Fibroblast of skin of left quadriceps (primary cell): Measurements from ENCODE around the gene ZNF100.
"Not testable (repeated sequence)": the region's sequence is repeated elsewhere in the genome, so short reads cannot be mapped to it uniquely, and the experiment has no call there.

Source experiments
- DNase-seq, 2 experiments: peaks; one replicate each; pipeline ENCODE4 v3.0.0-alpha.2; 2013; ENCODE audit warnings: low read depth in 2 of 2

Gene ZNF100

GRCh38 chr19:21704320-21704719 lies 63.1 kb downstream of the ZNF100 start:
- DNase-seq: no peak

DNA sequence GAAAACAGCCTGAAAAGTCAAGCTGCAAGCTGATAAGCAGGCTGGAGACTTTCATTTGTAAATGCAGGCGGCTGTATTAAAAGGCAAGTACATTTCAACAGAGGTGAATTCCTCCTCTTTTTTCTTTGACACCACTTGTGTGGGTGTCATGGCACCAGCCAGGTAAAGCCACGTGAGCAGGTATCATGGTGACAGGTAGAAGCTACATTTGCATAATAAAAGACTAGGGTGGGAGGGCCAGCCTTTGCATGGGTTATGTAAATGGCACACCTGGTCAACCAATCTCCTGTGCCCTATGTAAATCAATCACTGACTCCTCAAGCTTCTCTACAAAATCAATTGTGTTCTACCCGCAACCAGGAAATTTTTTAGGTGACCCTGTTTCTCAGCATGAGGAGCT lies 68.2 kb downstream of the ZNF100 start:
- no peak for DNase-seq

- no peak for DNase-seq
These were observed 69.2 kb downstream of the ZNF100 start for GRCh38 chr19:21698215-21698614.

- DNase-seq: no peak
These were observed 69.7 kb downstream of the ZNF100 start for GRCh38 chr19:21697698-21698097.

DNA sequence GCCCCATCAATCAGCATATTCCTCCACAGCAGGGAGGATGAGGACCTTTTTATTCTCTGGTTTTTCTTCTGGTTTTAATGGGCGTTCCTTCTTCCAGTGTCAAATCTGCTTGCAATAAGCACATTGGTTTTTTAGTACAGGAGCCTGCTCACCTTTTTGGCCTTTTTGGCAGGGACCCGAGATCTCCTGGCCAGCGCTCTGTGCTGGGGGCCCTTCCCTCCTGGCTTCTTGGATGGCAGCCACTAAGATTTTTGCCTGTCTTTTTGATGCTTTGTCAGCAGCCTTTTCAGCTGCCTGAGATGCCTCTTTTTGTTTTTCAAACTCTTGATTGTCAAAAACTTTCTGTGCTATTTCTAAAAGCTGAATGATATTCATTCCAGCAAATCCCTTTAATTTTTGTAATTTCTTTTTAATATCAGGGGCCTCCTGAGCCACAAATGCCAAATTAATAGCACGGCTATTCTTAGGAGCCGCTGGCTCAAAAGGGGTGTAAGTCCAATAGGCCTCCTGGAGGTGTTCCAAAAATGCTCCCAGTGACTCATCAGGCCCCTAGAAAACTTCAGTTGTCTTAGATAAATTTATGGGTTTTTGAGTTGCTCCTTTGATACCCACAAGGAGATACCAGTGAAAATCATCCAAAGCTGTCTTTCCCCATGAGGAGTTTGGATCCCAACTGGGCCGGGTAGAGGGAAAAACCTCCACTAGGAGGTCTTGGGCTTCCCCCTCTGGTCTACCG lies 73.0 kb downstream of the ZNF100 start:
- DNase-seq: no peak

DNA sequence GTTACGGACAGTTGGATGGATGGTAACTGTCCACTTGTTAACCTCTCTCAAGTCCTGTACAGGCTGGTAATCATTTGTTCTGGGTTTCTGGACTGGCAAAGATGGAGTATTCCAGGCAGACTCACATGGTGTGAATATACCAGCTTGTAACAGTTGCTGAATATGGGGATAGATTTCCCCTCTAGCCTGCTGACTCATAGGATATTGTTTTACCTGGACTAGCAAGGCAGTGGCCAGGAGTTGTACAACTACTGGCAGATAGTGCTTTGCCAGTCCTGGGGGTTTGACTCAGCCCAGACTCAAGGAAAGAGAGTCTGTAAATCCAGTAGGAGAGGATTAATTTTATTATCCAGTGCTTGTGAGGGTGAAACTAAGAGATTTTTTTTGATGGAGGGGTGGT lies 74.0 kb downstream of the ZNF100 start:
- no peak for DNase-seq

GRCh38 chr19:21691661-21692060 lies 75.7 kb downstream of the ZNF100 start:
- no peak for DNase-seq

DNA sequence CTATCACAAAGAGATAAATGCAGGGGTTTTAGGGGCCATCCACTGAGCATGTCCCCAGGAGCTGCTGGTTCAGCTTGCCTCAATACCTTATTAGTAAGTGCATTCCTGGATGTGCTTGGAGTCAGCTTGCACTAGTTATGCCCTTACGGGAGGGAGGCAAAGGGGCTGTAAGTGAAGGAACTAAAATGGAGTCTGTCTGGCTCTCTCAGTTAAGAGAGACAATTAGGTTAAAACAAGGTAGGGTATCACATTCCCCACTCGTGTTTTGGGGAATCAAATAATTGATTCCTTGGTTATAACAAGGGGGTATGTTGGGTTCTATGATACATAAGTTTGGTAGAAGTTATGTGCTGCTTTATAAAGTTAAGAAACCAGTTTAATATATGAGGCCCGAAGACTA lies 78.9 kb downstream of the ZNF100 start:
- DNase-seq: no peak

GRCh38 chr19:21680671-21681070 lies 86.7 kb downstream of the ZNF100 start:
- DNase-seq: no peak

GRCh38 chr19:21680026-21680425 lies 87.4 kb downstream of the ZNF100 start:
- no peak for DNase-seq

DNA sequence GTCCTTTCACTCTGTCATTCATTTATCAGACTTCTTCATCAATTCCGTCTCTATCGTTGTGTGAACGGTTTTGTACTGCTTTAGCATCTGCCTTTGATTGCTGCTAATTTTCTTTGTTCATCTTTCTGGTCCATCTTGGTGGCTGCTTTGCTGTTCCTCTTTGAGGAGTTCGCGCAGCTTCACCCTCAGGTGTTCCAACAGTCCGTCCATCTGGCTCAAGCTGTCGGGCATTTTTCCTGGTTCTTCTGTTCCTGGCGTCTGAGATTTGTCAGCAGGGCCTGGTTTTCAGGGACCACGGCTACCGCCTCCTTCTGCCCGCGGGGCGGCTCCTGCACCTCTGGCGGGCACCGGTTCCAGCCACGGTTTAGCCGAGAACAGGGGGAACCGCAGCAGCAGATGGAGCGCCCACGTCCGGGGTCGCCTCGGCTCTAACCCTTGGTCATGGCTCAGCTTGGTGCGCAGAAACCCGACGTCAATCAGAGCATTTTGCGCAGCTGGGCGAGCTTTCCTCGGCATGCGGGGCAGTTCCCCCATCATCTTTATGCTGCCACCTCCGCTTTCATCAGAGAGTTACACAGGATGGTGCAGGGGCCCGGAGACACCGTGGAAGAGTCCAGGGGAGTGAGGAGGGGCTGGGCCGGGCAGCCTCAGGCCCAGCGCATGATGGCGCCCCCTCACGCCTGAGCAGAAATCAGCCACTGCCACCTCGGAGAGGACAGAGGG lies 89.5 kb downstream of the ZNF100 start:
- DNase-seq: no peak

DNA sequence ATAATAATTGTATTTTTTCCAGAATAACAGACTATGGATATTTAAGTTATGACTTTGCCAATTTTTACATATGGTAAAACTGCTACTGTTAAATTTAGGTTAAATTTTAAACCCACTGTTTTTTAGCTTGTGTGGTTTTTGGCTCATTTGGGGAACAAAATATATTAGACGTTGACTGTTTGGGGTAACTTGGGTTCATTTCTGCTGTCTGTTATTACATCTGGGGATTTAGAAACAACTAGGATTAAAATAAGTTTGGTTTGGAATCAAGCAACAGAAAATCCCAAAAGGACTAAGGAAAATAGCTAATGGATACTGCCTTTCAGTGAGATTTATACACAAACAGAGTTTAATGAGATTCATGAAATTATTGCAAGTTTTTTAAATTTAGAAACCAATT lies 92.9 kb downstream of the ZNF100 start:
- no peak for DNase-seq

- DNase-seq: not testable (repeated sequence)
These were observed 93.9 kb downstream of the ZNF100 start for GRCh38 chr19:21673479-21673878.
